H1 (cell line): ENCODE results near the gene RGS6. TPM values are rescaled to one million over a fixed set of nuclear protein-coding genes. Genes with fewer than 3 reads are reported as not detected.

Experiments used
- CTBP2 ChIP-seq: IDR thresholded peaks from 2 replicates; pipeline ENCODE4 v1.7.0; 2011; ENCODE audit warnings: borderline replicate concordance, mild to moderate bottlenecking, moderate library complexity, mixed read lengths, low read length; ENCODE audit not compliant: insufficient read depth, insufficient read length
- EGR1 ChIP-seq: IDR thresholded peaks from 2 replicates; pipeline ENCODE4 v1.6.1; 2011; ENCODE audit warnings: low read depth, low read length, borderline replicate concordance
- RXRA ChIP-seq: IDR thresholded peaks from 2 replicates; pipeline ENCODE4 v1.6.1; 2011; ENCODE audit warnings: low read depth, mild to moderate bottlenecking, low read length, moderate library complexity; ENCODE audit not compliant: insufficient read depth
- TAF7 ChIP-seq: optimal IDR thresholded peaks from 2 replicates; pipeline ENCODE3; 2011; ENCODE audit warnings: low read depth, mild to moderate bottlenecking, inconsistent platforms, low read length, moderate library complexity, borderline replicate concordance
- polyA plus RNA-seq, 7 experiments: library from polyadenylated mRNA; depleted of rRNA in 3 of 7; stranded (reverse) in 5 of 7; unstranded in 2 of 7; fragments of >200 nt in 5 of 7; fragments of 200-250 nt in 2 of 7; gene quantifications; 1 replicate in 5 of 7; 2 replicates in 1 of 7; 4 replicates in 1 of 7; pipeline versions ENCODE4 v1.2.1 to v1.2.3, GENCODE V29; 2011 to 2013; ENCODE audit warnings: missing spikeins in 2 of 7, mixed read lengths in 2 of 7
- total RNA-seq: library from RNA; stranded (reverse); fragmentation: NEBNext Ultra II Directional; extraction: Animal tissue kit (Norgen Biotek cat#: 25700); gene quantifications from 2 replicates; pipeline ENCODE4 v1.2.1, GENCODE V29; 2021

Gene RGS6
- total and polyA plus RNA-seq, 2 of the 8 experiments (the other 6 are each of a cell fraction or from before 2014, with no cell fraction given) = 0.26 to 1.1 TPM

DNA sequence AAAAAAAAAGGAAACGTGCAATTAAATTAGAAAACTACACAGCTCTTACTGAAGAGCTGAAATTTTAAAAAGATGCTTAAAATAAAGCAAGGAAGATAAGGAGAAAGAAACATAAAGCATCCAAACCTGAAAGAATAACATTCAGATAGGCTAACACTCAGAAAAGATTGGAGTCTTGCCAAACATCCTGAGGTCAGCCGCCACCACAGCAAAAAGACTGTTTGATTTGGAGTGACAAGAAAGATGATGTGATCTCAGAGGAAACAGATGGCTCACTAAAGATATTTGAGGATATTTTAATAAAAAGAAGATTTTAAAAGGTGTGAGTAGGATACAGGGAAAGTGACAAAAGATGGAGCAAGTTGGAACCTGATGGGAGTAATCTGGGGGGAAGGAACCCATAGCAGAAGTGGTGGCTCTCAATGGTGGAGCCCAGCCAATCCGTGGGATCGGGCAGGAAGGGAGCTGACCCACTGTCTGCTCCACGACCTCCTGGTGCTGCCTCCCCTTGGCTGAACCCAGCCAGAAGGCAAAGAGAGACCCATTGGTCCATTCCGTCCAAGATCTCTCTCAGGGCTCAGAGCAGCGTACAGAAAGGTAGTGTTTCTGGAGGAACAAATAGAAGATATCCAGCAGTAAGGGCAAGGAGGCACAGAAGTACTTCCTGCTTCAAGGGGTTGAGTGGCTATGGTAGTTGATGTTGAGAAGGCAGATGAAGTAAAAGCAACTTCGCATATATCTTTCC, 469.6 kb downstream of the RGS6 start (continued):
- no peak for TF ChIP-seq EGR1
- no peak for TF ChIP-seq CTBP2
- TF ChIP-seq RXRA = no peak
- TF ChIP-seq TAF7 = no peak
